Lower lobe of right lung (tissue), 2 donors: ENCODE data around the gene SHQ1. TPM values are rescaled to one million over a fixed set of nuclear protein-coding genes. Genes with fewer than 3 reads are reported as not detected.

ENCODE experiments used
- ATAC-seq, 2 donors: fragments of 200-7000 bp; cut with Tn5 transposase; one replicate each; pipeline ENCODE4 v1.9.1; 2020 to 2022; ENCODE audit warnings: mild to moderate bottlenecking in 2 of 2, moderate library complexity in 2 of 2
- DNase-seq: peaks from one replicate; pipeline ENCODE4 v3.0.0-alpha.2; 2020
- H3K27ac ChIP-seq: fragments of 200-600 bp; one replicate; pipeline ENCODE4 v1.8.0; 2022
- H3K27me3 ChIP-seq: fragments of 200-600 bp; one replicate; pipeline ENCODE4 v1.8.0; 2022; ENCODE audit warnings: low read depth
- H3K36me3 ChIP-seq: fragments of 200-600 bp; one replicate; pipeline ENCODE4 v1.8.0; 2022; ENCODE audit warnings: mild to moderate bottlenecking
- H3K4me1 ChIP-seq: fragments of 200-600 bp; one replicate; pipeline ENCODE4 v1.8.0; 2022
- H3K4me3 ChIP-seq: fragments of 200-600 bp; one replicate; pipeline ENCODE4 v1.8.0; 2022; ENCODE audit warnings: mild to moderate bottlenecking
- H3K9me3 ChIP-seq: fragments of 200-600 bp; one replicate; pipeline ENCODE4 v1.8.0; 2022
- intact Hi-C: fragments of 100-400 bp; cut with DNase I; formaldehyde crosslinking; loops from one replicate; pipeline ENCODE4 v1.11.0; 2022
- total RNA-seq: library from RNA; stranded (reverse); fragmentation: NEBNext Ultra II Directional; extraction: Animal tissue kit (Norgen Biotek cat#: 25700); gene quantifications from one replicate; pipeline ENCODE4 v1.2.1, GENCODE V29; 2021
- TF ChIP-seq, protein P1 (sequence below): fragments of 200-600 bp; IDR thresholded peaks from one replicate; pipeline ENCODE4 v1.8.0; 2022; ENCODE audit warnings: antibody characterized with exemption, mild to moderate bottlenecking
- donor health status: DM: no; HTN: yes; CAD: no; lungs with severe emphysema.

SHQ1 gene
- total RNA-seq, 1 donor from 2014 or later, result 16.8 TPM

DNA sequence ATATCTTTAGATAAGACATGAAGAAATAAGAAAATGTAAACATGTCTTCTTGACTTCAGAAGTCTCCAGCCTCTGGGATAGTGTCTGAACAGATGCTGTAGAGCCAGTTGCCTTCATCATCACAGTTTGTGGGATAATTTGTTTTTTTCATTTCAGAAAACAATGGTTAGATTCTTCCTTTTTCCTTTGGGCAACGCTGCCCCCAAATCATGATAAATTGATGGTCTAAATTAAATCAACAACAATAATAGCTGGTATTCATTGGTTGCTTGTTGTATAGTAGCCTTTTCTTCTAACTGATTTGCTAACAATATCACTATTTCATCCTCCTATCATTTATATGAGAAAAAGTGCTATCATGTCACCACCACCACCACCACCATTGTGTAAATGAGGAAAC lies 12.6 kb upstream of the SHQ1 start:
- intact Hi-C loops, result no loop called here
- Histone ChIP-seq H3K27ac (no peak overlapping the region), H3K9me3 (no peaks in the 10 kb centered on the region), H3K27me3 (no peaks in the 10 kb centered on the region), H3K36me3 (no peaks in the 10 kb centered on the region), H3K4me1 (no peaks in the 10 kb centered on the region), H3K4me3 (no peak overlapping the region)
- TF ChIP-seq, protein P1, sequence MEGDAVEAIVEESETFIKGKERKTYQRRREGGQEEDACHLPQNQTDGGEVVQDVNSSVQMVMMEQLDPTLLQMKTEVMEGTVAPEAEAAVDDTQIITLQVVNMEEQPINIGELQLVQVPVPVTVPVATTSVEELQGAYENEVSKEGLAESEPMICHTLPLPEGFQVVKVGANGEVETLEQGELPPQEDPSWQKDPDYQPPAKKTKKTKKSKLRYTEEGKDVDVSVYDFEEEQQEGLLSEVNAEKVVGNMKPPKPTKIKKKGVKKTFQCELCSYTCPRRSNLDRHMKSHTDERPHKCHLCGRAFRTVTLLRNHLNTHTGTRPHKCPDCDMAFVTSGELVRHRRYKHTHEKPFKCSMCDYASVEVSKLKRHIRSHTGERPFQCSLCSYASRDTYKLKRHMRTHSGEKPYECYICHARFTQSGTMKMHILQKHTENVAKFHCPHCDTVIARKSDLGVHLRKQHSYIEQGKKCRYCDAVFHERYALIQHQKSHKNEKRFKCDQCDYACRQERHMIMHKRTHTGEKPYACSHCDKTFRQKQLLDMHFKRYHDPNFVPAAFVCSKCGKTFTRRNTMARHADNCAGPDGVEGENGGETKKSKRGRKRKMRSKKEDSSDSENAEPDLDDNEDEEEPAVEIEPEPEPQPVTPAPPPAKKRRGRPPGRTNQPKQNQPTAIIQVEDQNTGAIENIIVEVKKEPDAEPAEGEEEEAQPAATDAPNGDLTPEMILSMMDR, result no peak
- DNase-seq (no peak), ATAC-seq (no peak)

DNA sequence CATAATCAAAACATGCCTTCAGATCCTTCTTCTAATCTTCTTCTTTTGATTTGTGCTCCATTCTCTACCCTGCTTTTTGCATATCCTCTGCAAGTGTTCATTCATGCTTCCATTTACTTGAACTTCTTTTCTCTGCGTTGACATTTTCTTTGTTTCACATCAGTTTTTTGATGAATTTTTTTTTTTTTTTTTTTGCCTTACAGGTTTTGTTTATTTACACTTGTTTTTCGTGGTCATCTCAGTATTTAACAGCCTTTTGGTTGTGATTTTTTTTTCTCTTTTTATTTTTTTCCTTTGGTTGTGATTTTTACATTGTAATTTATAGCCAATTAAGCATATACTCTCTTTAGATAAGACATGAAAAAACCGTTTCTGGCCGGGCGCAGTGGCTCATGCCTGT lies 11.8 kb upstream of the SHQ1 start:
- intact Hi-C loops, result no loop called here
- ATAC-seq, result no peak
- no peaks in the 10 kb centered on the region for H3K27me3 ChIP-seq
- H3K4me3 ChIP-seq, result no peak overlapping the region
- H3K4me1 ChIP-seq, result no peaks in the 10 kb centered on the region
- H3K36me3 ChIP-seq, result no peaks in the 10 kb centered on the region
- no peak overlapping the region for H3K27ac ChIP-seq
- no peaks in the 10 kb centered on the region for H3K9me3 ChIP-seq
- TF ChIP-seq, protein P1, result no peak
- no peak for DNase-seq

DNA sequence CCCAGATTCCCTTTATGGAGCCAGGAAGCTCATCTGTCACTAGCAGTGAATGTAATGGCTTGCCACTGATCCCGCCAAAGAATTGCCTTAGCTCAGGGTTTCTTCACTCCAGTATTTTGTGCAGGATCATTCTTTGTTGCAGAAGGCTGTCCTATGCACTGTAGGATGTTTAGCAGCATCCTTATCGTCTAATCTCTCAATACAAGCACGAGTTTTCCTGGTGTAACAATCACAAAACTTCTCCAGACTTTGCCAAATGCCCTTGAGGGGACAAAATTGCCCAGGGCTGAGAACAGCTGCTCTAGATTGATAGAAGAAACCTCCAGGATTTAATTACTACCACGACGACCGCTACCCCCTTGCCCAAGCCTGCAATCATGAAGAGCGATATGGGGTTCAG lies 6.8 kb upstream of the SHQ1 start:
- H3K27ac ChIP-seq, result no peak overlapping the region
- intact Hi-C loops, result no loop called here

DNA sequence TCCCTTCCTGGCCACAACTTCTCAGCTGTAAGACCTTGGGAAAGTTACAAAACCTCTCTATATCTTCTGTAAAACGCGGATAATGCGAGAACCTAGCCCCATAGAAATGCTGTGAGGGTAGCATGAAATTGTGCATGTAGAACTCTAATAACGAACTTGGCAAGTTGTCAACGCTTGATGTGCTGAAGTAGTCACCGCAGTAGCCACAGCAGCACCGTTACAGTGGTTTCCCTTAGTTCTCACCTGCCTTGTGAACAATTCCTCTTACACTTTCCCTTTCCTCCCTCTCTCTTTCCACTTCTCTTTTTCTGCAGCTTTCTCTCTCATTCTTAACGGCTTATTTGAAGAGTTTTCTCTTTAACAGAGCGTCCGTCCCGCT lies 447 bp upstream of the SHQ1 start:
- intact Hi-C loops, result no loop called here
- ATAC-seq (peak; percentile 5 to 11), DNase-seq (no peak)
- Histone ChIP-seq H3K4me3 (peak overlapping the region; percentile 64), H3K9me3 (no peaks in the 10 kb centered on the region), H3K27me3 (no peaks in the 10 kb centered on the region), H3K4me1 (peaks cover 28% of the 10 kb centered on the region), H3K27ac (no peak overlapping the region), H3K36me3 (no peaks in the 10 kb centered on the region)
- TF ChIP-seq, protein P1, result no peak

More for the DNA sequence above, 6.8 kb upstream of the SHQ1 start:
- no peaks in the 10 kb centered on the region for H3K4me1 ChIP-seq
- ATAC-seq (no peak), DNase-seq (no peak)
- TF ChIP-seq, protein P1, result no peak
- no peaks in the 10 kb centered on the region for H3K9me3 ChIP-seq
- no peak overlapping the region for H3K4me3 ChIP-seq
- no peaks in the 10 kb centered on the region for H3K36me3 ChIP-seq
- H3K27me3 ChIP-seq, result no peaks in the 10 kb centered on the region

DNA sequence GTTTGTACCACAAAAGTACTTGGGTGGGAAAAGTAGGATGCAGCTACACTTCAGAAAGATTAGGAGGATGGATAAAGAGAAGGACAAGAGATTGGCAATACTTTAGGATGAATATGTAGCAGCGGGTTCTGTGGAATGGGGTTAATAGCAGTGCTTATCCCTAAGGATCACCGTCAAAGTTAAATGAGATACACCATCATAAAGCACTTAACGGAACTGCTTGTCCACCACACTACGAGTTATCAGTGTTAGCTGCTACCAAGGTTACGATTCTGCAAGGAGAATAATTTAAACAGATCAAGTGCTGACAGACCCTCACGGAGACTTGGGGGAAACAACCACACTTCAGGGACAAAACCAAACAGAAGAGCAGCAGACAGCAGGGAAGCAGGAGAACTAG lies 963 bp downstream of the SHQ1 start:
- TF ChIP-seq, protein P1, result no peak
- Histone ChIP-seq H3K27me3 (no peaks in the 10 kb centered on the region), H3K9me3 (no peaks in the 10 kb centered on the region), H3K36me3 (peaks cover 11% of the 10 kb centered on the region), H3K4me1 (peaks cover 28% of the 10 kb centered on the region), H3K4me3 (peak overlapping the region; percentile 64), H3K27ac (peak overlapping the region; percentile 59)
- DNase-seq (no peak), ATAC-seq (no peak)
- intact Hi-C loops, result no loop called here

DNA sequence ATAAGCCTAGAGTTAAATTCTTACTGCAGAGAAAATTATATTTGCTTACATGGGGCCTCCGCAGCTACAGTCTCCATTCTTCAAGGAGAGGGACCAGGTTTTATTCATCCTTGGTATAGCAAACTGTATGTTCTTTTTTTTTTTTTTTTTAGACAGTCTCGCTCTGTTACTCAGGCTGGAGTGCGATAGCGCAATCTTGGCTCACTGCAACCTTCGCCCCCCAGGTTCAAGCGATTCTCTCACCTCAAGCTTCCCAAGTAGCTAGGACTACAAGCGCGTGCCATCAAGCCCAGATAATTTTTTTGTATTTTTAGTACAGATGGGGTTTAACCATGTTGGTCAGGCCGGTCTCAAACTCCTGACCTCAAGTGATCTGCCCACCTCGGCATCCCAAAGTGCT lies 2.1 kb downstream of the SHQ1 start:
- TF ChIP-seq, protein P1, result no peak
- intact Hi-C loops, result no loop called here
- peaks cover 28% of the 10 kb centered on the region for H3K4me1 ChIP-seq

More for the DNA sequence above, 2.1 kb downstream of the SHQ1 start:
- Histone ChIP-seq H3K36me3 (peaks cover 23% of the 10 kb centered on the region), H3K4me3 (no peak overlapping the region), H3K27ac (no peak overlapping the region), H3K9me3 (no peaks in the 10 kb centered on the region), H3K27me3 (no peaks in the 10 kb centered on the region)
- DNase-seq (no peak), ATAC-seq (no peak)
